ENCODE results near the gene HTR3D. TPM values are rescaled to one million over a fixed set of nuclear protein-coding genes. Genes with fewer than 3 reads are reported as not detected.
"Not testable (repeated sequence)": the region's sequence is repeated elsewhere in the genome, so short reads cannot be mapped to it uniquely, and the experiment has no call there.

HTR3D gene
- total RNA-seq, 2 donors from 2014 or later, result not detected

DNA sequence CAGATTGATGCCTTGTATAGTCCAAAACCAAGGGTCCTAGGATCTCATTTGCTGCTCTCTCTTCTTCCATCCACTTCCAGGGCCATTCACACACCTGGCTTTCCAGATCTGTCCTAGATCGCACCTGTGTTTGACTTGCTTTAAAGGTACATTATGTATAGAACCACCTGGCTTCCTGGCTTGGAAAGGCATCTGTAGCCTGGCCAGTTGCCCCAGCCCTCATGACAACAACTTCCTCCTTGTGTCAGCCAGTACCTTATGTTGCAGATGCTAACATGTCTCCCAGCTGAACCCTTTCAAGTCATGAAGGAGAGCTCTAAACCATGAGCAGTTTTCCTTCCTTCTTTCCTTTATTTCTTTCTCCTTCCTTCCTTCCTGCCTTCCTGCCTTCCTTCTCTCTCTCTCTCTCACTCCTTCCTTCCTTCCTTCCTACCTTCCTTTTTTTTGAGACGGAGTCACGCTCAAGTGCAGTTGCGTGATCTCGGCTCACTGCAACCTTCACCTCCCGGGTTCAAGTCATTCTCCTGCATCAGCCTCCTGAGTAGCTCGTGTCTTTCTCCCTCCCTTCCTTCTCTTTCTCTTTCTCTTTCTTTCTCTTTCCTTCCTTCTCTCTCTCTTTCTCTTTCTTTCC is 18.8 kb downstream of the HTR3D start:
- DNase-seq, result no peak
- intact Hi-C loops (cut with DNase I), result no loop called here
- no peak for ATAC-seq

DNA sequence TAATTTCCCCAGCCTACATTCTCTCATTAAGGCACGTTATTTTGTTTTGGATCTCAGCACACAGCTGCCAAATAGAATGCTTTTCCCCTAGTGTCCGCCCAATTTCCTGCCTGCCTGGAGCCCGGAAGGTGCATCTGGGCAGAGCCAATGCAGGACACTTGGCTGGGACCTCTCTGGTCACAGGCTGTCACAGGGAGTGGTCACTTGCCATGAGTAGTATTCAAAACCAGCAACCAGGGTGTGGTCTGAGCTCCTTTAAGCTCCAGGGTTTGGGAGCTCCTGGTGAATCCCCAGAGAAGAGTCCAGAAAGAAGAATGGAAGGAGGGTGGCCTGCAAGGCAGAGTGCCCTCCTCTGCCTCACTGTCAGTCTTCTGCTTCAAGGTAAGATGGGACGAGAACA is 21.2 kb downstream of the HTR3D start, which contains the start of gene HTR3C:
Gene HTR3C (plus strand): TSS at position 281 of the 400 bp plus-strand sequence. CDS start 34 bp downstream, at position 315.
- intact Hi-C loops (cut with DNase I), result no loop called here
- ATAC-seq (no peak), DNase-seq (no peak)

DNA sequence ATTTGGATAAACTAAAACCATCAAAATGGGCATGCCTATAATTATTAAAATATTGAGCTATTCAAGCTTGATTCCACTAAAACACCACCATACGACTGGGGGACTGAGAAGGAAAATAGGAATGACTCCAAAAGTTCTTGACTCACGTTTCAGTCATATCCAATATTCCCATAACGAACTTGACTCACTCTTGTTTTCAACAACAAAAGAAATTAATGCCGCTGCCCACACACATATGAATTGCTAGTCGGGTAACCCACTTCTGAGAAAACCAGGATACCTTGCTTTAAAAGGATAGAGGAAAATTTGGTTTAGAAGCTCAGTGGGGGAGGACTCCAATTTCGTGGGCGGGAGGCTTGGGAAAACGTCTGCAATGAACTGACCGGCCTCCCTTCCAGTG is 26.5 kb downstream of the HTR3D start:
- DNase-seq (no peak), ATAC-seq (peak in 1 of 2 donors; percentile 11)
- intact Hi-C loops (cut with DNase I), result no loop called here

DNA sequence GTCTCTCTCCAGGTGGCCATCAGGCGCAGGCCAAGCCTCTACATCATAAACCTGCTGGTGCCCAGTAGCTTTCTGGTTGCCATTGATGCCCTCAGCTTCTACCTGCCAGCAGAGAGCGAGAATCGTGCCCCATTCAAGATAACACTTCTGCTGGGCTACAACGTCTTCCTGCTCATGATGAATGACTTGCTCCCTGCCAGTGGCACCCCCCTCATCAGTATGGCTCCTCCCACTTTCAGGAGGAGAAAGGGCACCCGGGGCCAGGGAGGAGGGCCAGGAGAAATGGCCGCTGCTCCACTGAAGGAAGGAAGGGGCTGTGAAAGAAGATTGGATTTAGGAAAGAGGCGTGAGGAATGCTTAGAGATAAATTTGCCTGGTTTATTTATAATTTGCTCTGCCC is 27.9 kb downstream of the HTR3D start:
- no peak for ATAC-seq
- DNase-seq, result no peak
- intact Hi-C loops (cut with DNase I), result no loop called here

DNA sequence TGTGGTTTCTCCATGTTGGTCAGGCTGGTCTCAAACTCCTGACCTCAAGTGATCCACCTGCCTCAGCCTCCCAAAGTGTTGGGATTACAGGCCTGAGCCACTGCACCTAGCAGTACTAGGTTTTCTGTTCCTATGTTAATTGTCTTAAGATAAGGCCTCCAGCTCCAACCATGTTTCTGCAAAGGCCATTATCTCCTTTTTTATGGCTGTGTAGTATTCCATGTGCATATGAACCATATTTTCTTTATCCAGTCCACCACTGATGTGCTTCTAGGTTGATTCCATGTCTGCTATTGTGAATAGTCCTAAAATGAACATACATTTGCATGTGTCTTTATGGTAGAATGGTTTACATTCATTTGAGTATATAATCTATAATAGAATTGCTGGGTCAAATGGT is 31.1 kb downstream of the HTR3D start:
- ATAC-seq (no peak), DNase-seq (no peak)
- intact Hi-C loops (cut with DNase I), result no loop called here

DNA sequence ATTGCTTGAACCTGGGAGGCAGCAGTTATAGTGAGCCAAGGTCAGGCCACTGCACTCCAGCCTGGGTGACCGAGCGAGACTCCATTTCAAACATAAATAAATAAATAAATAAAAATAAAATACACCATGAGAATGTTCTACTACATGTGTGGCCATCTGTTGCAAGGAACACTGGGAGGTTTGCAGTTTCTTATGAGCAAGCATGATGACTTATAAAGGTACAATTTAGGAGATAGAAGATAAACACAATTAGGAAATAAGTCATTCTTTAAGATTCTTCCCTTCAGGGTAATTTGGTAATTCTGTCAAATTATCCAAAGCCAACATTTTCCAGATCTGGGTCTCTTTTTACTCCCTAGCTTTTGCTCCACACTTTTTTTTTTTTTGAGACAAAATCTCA is 34.7 kb downstream of the HTR3D start:
- no peak for ATAC-seq
- intact Hi-C loops (cut with DNase I), result no loop called here

DNA sequence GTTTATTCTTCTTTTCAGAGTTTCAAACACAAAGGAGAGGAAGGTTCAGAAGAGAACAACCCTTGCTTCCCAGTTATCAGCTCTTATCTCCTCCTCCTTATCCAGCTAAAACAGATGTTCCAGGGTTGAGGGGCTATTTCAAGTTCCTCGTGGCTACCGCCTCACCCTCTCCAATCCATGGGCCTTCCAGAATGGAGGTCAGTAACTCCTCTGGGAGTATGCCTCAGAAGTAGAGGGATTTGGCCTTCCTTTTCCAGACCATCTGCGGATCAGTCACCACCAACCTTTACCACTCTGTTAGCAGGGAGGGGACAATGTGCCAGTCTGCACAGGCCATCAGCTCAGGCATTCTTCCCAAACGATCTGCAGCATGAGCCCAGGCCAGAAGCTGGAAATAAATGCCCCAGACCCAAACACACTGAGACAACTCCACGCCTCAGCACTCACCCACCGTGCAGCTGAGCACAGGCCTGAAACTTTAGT is 36.1 kb downstream of the HTR3D start:
- DNase-seq, result no peak
- ATAC-seq, result no peak
- intact Hi-C loops (cut with DNase I), result no loop called here

More for the DNA sequence above, 34.7 kb downstream of the HTR3D start:
- no peak for DNase-seq

DNA sequence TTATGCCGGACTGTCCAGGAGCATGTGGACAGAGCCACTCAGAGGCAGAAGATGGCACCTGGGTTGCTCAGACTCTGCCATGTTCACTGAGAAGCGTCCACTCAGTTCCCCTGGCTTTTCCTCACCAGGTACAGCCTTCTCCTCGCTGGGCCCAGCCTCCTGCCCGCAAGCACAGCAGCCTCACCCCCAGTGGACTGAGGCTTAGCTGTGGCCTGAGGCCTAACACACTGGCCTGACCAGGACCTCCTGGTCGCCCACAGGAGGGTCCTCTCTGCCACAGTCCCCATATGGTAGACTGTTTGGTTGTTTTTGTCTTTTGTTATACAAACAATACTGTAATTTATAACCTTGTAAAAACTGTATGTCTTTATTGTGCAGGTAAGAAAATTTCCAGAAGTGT is 36.8 kb downstream of the HTR3D start:
- intact Hi-C loops (cut with DNase I), result no loop called here
- no peak for ATAC-seq
- DNase-seq, result no peak

DNA sequence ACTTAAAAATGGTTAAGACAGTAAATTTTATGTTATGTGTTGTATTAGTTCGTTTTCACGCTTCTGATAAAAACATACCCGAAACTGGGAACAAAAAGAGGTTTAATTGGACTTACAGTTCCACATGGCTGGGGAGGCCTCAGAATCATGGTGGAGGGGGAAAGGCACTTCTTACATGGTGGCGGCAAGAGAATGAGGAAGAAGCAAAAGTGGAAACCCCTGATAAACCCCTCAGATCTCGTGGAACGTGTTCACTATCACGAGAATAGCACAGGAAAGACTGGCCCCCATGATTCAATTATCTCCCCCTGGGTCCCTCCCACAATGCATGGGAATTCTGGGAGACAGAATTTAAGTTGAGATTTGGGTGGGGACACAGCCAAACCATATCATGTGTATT is 39.6 kb downstream of the HTR3D start:
- intact Hi-C loops (cut with DNase I); DNase-seq; ATAC-seq: not testable (repeated sequence)

DNA sequence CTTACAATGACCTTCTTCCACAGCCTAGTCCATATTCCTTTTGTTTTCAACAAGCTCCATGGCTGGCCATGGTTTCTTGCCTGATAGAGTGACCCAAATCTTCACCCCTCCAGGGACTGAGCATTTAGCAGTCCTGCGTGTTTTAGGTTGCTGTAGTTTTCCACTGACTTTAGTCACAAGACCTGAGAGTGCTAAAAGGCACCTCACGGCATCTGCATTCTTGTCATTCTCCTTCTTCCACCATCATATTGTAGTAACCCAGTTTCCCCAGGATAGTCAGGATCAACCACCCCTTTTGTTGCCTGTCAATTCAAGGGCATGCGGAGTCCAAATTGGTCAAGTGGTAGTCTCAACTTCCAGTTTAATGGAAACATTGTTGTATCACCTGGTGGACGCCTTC is 42.1 kb downstream of the HTR3D start:
- DNase-seq, result no peak
- intact Hi-C loops (cut with DNase I), result no loop called here
- ATAC-seq, result no peak

DNA sequence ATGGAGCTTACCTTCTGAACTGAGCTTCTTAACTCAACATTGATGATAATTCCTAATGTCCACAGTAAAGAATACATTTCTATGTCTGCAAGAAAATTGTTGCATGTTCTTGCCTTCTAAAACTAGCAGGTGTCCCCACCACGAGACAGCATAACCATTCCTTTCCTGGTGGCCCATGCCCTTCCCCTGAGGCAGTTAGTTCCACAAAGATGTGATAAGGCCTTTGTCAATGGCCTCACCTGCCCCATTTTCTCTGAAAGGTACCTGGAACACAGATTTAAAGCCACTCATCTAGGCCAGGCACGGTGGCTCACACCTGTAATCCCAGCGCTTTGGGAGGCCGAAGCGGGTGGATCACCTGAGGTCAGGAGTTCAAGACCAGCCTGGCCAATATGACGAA is 44.4 kb downstream of the HTR3D start:
- DNase-seq, result no peak
- intact Hi-C loops (cut with DNase I), result no loop called here
- no peak for ATAC-seq

DNA sequence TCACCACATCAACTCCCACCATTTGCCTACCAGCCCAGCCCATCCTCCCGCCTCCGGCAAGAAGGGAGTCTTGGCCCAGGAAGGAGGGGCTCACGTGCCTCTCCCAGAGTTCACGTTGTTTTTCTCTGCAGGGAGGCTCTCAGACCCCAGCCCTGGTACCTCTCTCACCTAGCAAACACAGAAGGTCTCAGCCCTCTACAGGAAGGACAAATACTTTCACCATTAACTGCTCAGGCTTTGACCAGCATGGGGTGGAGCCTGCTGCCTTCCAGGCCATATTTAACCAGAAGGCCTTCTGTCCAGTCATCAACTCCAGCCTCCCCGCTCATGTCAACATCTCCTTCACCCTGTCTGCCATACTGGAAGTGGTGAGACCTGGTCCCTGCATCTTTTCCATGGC is 46.3 kb downstream of the HTR3D start:
- no peak for DNase-seq
- no peak for ATAC-seq
- intact Hi-C loops (cut with DNase I), result no loop called here

DNA sequence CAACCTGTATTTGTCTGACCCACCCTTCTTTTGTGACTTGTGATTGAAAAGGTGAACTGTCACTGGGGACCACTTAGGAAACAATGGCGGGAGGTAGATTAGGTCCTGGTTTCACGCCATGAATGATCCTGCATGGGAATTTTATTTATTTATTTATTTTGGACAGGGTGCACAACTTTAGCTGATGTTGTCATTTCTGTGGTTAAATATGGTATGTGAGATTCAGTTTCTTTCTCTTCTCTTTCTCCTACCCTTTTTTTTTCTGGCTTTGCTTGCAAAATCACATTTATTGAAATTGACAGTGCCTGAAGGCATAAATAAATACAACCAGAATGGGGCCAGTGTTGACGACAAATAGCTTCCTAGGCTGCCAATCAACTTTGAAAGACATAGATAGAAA is 47.3 kb downstream of the HTR3D start:
- intact Hi-C loops (cut with DNase I), result no loop called here
- DNase-seq (no peak), ATAC-seq (no peak)

DNA sequence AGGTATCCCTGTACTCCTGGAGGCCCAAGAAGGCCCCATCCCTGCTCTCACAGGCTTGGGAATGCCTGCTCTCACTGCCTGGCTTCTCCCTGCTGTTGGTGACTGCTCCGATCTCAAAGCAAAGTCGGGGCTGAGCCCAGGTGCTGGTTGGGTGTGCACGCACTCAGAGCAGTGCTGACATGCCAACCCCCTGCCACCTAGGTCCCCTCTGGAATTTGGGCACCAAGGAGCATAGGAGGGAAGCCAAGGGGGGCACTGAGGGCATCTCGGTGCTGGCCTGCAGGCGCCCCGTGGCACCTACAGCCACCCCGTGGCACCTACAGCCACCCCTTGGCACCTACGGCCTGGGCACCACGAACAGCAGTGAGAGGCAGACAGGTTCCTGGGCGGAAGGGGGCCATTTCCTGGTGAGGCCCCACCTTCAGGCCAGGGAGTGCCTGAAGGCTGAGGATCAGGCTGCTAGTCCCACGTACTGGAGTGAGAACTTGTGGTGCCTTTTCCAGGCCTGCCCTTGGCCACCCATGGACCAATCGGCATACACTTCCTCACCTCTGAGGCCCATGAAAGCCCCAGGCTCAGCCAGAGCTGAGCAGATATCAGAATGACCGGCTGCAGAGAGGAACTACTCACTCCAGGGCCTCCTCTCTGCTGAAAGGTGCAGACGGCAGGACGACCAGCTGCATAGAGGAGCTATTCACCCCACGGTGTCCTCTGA is 49.7 kb downstream of the HTR3D start:
- no peak for DNase-seq
- ATAC-seq, result no peak
- intact Hi-C loops (cut with DNase I), result no loop called here

DNA sequence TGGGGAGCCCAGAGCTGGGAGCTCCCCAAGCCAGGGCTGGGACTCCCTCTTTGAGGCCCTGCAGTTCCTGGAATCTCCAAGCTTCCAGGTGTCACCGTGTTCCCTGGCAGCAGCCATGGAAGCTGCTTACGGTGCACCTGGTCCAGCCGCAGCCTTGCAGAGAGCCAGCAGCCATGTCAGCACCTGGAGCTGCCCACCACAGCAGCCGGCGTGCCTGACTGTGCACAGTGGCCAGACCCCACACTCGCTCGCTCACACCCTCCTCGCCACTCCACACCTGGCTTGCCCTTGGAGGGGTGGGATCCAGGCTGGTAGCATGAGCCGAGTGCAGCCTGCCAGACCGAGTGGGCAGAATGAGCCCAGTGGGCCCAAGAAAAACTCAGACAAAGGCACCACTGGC is 50.5 kb downstream of the HTR3D start:
- ATAC-seq, result no peak
- intact Hi-C loops (cut with DNase I), result no loop called here
- no peak for DNase-seq

DNA sequence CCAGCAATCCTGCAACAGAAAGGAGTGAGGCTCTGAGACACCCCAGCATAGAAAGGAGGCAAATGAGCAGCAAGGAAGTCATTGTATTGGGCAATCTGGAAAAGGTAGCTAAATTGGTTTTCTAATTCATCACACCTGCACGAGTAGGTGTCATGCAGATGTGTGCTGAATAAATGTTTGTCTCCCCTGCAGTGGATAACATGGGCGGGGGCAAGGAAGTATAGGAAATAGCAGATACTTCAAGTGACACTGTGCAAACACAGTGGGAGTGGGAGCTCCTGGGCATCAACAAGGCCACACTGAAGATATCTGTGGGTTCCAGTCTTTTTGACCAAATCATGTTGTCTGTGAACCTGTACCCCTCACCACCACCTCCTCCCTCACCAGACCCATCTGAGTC is 50.9 kb downstream of the HTR3D start:
- ATAC-seq, result no peak
- intact Hi-C loops (cut with DNase I), result no loop called here
- no peak for DNase-seq

DNA sequence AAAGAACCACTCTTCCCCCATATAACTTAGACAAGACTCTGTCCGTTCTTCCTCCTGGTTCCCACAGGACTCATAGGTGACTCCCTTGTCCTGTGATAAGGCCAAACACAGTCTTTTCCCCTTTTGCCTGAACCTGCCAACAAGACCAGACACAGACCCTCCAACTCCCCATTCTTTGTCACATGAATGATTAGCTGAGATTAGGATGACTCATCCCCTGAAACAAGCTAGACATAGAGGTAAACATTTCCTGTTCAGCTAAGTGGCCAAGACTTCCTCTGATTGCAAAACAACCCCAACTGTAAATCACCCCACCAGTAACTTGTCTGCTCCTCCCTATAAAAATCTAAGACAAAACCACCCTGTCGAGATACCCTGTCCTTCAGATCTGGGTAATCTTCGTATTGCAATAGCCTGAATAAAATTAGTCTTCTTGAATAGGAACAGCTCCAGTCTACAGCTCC is 53.9 kb downstream of the HTR3D start:
- no peak for DNase-seq
- no peak for ATAC-seq
- intact Hi-C loops (cut with DNase I), result no loop called here
